Kidney (tissue), 14 donors: ENCODE measurements around the gene NSD1. TPM values are rescaled to one million over a fixed set of nuclear protein-coding genes. Genes with fewer than 3 reads are reported as not detected.
A peak's percentile ranks its signal among the peaks of the same experiment; 100 is the strongest.

Source experiments
- DNase-seq, 5 donors: peaks; one replicate each; pipeline ENCODE4 v3.0.0-alpha.2; 2013 to 2020
- FAIRE-seq: peaks from 2 replicates; lab custom pipeline; 2012; peaks lifted over from hg19 to GRCh38; lab: Jason Lieb, UNC
- H3K27ac ChIP-seq, 2 donors: one replicate each; pipeline ENCODE4 v1.7.0; 2013; ENCODE audit warnings: low read depth in 2 of 2, low read length in 2 of 2, inconsistent platforms in 1 of 2
- H3K27me3 ChIP-seq: one replicate; pipeline ENCODE4 v1.7.1; 2013; ENCODE audit warnings: low read length, inconsistent platforms; ENCODE audit not compliant: control insufficient read depth, insufficient read depth
- H3K36me3 ChIP-seq, 3 donors: one replicate each; pipeline versions ENCODE4 v1.7.0 to v1.7.1; 2013; ENCODE audit warnings: low read length in 3 of 3, control low read depth in 1 of 3, inconsistent platforms in 1 of 3; ENCODE audit not compliant: insufficient read depth in 3 of 3, control insufficient read depth in 2 of 3
- H3K4me1 ChIP-seq, 3 donors: one replicate each; pipeline versions ENCODE4 v1.7.0 to v1.7.1; 2013; ENCODE audit warnings: low read length in 3 of 3, inconsistent platforms in 1 of 3, low read depth in 1 of 3; ENCODE audit not compliant: control insufficient read depth in 2 of 3, insufficient read depth in 2 of 3
- H3K4me3 ChIP-seq, 3 donors: one replicate each; pipeline versions ENCODE4 v1.7.0 to v1.8.1; 2013; ENCODE audit warnings: low read length in 3 of 3, control low read depth in 1 of 3, inconsistent platforms in 1 of 3
- H3K9ac ChIP-seq, 3 donors: one replicate each; pipeline versions ENCODE4 v1.7.0 to v1.7.1; 2013; ENCODE audit warnings: low read length in 3 of 3, control low read depth in 1 of 3, inconsistent platforms in 1 of 3
- H3K9me3 ChIP-seq, 3 donors: one replicate each; pipeline versions ENCODE4 v1.7.0 to v1.7.1; 2013; ENCODE audit warnings: low read length in 3 of 3, control low read depth in 1 of 3, inconsistent platforms in 1 of 3; ENCODE audit not compliant: control insufficient read depth in 2 of 3, insufficient read depth in 1 of 3
- intact Hi-C: fragments of 100-400 bp; cut with DNase I; formaldehyde crosslinking; loops from one replicate; pipeline ENCODE4 v1.11.1; 2022
- polyA plus RNA-seq: library from polyadenylated mRNA; stranded (reverse); fragments of 350-450 nt; fragmentation: Illumina TruSeq; extraction: RNeasy Lipid Tissue Mini Kit (QIAGEN cat#74804); gene quantifications from one replicate; pipeline ENCODE4 v1.2.3, GENCODE V29; 2014; ENCODE audit warnings: low read depth, low replicate concordance; ENCODE audit not compliant: insufficient read depth
- total RNA-seq: library from RNA; stranded (reverse); fragmentation: NEBNext Ultra II Directional; extraction: Animal tissue kit (Norgen Biotek cat#: 25700); gene quantifications from one replicate; pipeline ENCODE4 v1.2.1, GENCODE V29; 2021
- TF ChIP-seq, protein P1 (sequence below): IDR thresholded peaks from 3 replicates; pipeline ENCODE4 v1.5.1; 2012; ENCODE audit warnings: mild to moderate bottlenecking, moderate library complexity, borderline replicate concordance; ENCODE audit not compliant: insufficient read depth; ENCODE audit errors: extremely low read depth
- donor health status: control.
- donor health status: control.
- donor health status: control.
- donor health status: control.
- donor health status: control.
- donor health status: DM: yes; HTN: yes; CAD: no.
- donor health status: Normal renal cell carcinoma (clear cell type).

The NSD1 gene
- total and polyA plus RNA-seq, 2 donors from 2014 or later = 6.0 to 99.1 TPM

DNA sequence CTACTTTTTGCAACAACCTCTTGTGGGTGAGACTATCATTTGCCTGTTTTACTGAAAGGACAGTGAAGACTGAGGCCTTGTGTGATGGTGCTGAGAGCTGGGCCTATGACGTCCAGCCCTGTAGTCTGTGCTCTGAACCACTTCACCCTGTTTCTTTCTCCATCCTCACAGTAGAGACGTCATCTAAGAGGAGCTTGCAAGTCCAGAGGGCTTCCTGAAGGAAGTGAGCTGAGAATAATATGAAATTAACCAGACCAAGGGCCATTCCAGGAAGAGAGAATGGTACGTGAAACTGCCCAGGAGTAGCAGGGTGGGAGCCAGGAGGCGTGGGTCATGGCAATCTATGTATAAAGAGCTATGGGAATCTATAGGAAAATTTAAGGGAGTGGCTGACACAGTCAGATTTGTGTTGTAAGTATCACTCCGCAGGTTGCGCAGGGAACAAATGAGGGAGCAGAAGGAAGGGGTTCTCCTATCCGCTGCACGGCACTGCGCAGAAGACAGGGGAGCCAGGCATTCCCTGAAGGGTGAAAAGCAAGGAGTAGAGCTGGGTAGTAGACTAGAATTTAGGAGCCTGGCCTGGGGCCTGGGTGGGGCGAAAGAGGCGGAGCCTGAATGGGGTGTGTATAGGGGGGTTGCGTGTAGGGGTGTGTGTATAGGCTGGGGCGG is 47.5 kb upstream of the NSD1 start:
- no peak overlapping the region for H3K4me3 ChIP-seq
- peak overlapping the region; percentile 7 to 18 for H3K27ac ChIP-seq
- peaks cover 2 to 19% (median 11%) of the 10 kb centered on the region in 3 donors for H3K4me1 ChIP-seq
- TF ChIP-seq, protein P1, sequence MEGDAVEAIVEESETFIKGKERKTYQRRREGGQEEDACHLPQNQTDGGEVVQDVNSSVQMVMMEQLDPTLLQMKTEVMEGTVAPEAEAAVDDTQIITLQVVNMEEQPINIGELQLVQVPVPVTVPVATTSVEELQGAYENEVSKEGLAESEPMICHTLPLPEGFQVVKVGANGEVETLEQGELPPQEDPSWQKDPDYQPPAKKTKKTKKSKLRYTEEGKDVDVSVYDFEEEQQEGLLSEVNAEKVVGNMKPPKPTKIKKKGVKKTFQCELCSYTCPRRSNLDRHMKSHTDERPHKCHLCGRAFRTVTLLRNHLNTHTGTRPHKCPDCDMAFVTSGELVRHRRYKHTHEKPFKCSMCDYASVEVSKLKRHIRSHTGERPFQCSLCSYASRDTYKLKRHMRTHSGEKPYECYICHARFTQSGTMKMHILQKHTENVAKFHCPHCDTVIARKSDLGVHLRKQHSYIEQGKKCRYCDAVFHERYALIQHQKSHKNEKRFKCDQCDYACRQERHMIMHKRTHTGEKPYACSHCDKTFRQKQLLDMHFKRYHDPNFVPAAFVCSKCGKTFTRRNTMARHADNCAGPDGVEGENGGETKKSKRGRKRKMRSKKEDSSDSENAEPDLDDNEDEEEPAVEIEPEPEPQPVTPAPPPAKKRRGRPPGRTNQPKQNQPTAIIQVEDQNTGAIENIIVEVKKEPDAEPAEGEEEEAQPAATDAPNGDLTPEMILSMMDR = no peak
- FAIRE-seq = no peak
- peaks cover 0 to 1% (median 0%) of the 10 kb centered on the region in 3 donors for H3K36me3 ChIP-seq
- intact Hi-C loops = no loop called here
- no peaks in the 10 kb centered on the region for H3K9me3 ChIP-seq
- H3K27me3 ChIP-seq = no peaks in the 10 kb centered on the region
- DNase-seq = peak in 2 of 5 donors; percentile 12 to 48
- H3K9ac ChIP-seq = no peak overlapping the region

DNA sequence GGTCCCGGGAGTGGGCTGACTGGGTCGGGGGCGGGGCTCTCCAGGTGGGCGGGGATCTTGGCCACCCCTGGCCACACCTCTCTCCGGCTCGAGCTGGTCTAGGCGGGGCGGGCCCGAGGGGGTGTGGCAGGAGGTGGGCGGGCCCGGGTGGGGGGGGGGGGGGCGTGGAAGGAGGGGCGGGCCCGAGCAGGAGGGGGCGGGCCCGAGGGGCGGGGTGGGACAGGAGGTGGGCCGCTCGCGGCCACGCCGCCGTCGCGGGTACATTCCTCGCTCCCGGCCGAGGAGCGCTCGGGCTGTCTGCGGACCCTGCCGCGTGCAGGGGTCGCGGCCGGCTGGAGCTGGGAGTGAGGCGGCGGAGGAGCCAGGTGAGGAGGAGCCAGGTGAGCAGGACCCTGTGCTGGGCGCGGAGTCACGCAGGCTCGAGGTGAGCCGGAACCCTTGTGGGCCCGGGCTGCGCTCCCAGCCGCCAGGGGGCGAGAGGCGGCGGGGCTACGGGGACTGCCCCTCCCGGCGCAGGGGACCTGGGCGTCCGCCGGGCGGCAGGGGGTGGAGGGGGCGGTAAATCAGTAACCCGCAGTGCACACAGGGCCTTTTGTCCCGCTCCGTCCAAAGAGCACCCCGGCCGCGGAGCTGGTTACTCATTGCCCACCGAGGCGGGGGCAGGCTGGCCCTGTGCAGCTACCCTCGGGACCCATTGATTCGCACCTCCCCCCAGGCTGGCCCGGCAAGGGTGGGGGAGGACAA is 46.7 kb upstream of the NSD1 start, which contains the start of gene FGFR4:
Gene FGFR4, plus strand, starts transcription at position 262 of the 744 bp plus-strand sequence. CDS start 2,688 bp downstream, outside the sequence.
- intact Hi-C loops = no loop called here
- Histone ChIP-seq H3K27ac (peak within 1 kb of the TSS; percentile 71 to 76), H3K4me3 (peak within 1 kb of the TSS; percentile 48 to 78 (median 73)), H3K27me3 (no peaks in the 10 kb centered on the region), H3K36me3 (peaks cover 0 to 3% (median 0%) of the 10 kb centered on the region in 3 donors), H3K4me1 (peaks cover 2 to 19% (median 11%) of the 10 kb centered on the region in 3 donors), H3K9me3 (no peaks in the 10 kb centered on the region), H3K9ac (peak within 1 kb of the TSS in 2 of 3 donors; percentile 39 to 58)
- DNase-seq (peak; percentile 92 to 95 (median 93)), FAIRE-seq (no peak)
- TF ChIP-seq, protein P1 = peak; percentile 49

DNA sequence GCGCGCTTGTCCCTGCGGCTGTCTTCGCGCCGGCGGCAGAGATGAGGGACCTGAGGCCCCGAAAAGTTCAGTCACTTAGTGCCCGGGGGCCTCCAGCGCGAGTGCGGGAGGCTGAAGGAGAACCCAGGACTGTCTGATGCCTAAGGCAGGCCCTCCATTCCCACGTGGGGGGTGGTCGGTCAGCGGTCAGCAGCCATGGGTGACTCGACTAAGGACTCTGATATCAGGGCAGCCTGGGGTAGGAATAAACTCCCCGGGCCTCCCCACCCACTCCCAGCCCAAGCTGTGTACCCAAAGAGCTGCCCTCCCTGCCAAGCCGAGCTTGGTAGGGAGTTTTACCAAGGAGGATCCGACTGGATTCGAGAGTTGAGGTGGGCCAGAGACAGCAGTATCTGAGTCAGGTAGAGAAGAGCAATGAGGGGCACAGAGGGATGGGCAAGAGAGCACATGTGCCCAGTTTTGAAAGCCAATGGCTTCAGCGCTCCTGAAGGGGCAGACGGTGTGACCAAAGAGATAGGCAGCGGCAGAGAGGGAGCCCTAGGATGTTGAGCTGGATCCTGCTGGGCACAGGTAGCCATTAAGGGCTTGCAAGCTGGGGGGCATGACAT is 46.1 kb upstream of the NSD1 start:
- TF ChIP-seq, protein P1 = no peak
- no peaks in the 10 kb centered on the region for H3K9me3 ChIP-seq
- H3K4me1 ChIP-seq = peaks cover 2 to 19% (median 11%) of the 10 kb centered on the region in 3 donors
- H3K27ac ChIP-seq = peak overlapping the region; percentile 67 to 76
- FAIRE-seq (no peak), DNase-seq (no peak)
- peak overlapping the region in 2 of 3 donors; percentile 39 to 58 for H3K9ac ChIP-seq
- H3K27me3 ChIP-seq = no peaks in the 10 kb centered on the region
- intact Hi-C loops = no loop called here
- H3K4me3 ChIP-seq = peak overlapping the region; percentile 48 to 78 (median 73)
- H3K36me3 ChIP-seq = peaks cover 0 to 3% (median 0%) of the 10 kb centered on the region in 3 donors
